NCI-H748 (cell line): ENCODE results near the gene SLX9.

Experiments
- DNase-seq: peaks from one replicate; lab custom pipeline; 2025; ENCODE audit not compliant: unreplicated experiment; lab: John Stamatoyannopoulos, UW

The SLX9 gene, protein sequence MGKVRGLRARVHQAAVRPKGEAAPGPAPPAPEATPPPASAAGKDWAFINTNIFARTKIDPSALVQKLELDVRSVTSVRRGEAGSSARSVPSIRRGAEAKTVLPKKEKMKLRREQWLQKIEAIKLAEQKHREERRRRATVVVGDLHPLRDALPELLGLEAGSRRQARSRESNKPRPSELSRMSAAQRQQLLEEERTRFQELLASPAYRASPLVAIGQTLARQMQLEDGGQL

DNA sequence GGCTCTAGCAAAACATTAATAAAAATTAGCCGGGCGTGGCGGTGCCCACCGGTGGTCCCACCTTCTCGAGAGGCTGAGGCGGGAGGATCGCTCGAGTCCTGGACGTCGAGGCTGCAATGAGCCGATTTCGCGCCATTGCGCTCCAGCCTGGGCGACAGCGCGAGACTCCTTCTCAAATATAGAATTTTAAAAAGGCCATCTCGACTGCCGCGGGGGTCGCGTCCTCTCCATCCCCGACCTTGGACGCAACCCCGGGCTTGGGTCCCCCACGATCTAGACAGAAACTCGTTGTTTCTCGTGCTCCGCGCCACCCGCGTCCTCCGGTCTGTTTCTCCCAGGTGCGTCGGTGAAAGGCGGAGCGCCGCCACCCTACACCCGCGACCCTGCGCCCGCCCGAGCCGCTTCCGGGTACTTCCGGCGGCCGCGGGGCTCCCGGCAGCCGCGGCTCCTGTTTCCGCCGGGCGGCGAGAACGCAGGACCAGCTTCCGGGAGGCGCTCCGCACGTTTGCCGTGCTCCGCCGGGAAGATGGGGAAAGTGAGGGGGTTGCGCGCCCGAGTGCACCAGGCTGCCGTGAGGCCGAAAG is at the start of gene SLX9:
Gene SLX9, plus strand, starts transcription at position 498 of the 584 bp plus-strand sequence. Its CDS starts 29 bp downstream, at position 527.
- peak; percentile 84 for DNase-seq

GRCh38 chr21:44890338-44890931 is 49.4 kb upstream of the SLX9 start:
- no peak for DNase-seq

GRCh38 chr21:44890961-44891541 is 48.8 kb upstream of the SLX9 start:
- DNase-seq, result no peak

- DNase-seq, result no peak
Measured at GRCh38 chr21:44891631-44892031, 48.2 kb upstream of the SLX9 start.

- no peak for DNase-seq
Measured at GRCh38 chr21:44892095-44892494, 47.7 kb upstream of the SLX9 start.

DNA sequence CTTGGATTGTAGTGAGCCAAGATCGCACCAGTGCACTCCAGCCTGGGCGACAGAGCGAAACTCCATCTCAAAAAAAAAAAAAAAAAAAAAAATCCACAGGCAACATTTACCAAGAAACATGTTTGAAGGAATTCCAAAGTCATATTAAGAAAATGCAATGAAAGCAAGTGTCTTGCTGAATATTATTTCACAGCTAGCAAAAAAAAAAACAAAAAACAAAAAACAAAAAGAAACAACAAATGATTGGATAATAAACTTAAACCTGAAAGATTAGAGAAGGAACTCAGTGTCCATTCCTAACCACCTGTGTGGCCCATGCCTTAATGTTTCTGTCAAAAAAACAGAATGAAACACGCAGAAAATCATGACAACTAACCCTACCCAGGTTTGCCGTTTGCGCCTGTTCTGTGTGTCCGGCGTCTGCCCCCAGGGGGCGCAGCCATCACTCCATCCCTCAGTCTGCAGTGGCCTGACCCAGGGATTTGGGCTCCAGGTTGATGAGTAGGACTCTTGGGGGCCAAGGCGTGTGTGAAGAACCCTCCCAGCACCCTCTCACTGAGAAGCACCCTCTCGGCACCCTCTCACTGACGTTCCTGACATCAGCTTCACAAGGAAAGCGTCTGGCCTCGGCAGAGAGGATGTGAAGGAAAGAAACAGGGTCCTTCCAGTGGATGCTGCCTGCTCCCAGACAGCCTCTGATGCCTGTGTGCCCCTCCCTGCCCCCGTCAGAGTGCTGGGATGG is 47.1 kb upstream of the SLX9 start:
- DNase-seq, result peak; percentile 36

- DNase-seq, result no peak
Measured at GRCh38 chr21:44893278-44893556, 46.6 kb upstream of the SLX9 start.

DNA sequence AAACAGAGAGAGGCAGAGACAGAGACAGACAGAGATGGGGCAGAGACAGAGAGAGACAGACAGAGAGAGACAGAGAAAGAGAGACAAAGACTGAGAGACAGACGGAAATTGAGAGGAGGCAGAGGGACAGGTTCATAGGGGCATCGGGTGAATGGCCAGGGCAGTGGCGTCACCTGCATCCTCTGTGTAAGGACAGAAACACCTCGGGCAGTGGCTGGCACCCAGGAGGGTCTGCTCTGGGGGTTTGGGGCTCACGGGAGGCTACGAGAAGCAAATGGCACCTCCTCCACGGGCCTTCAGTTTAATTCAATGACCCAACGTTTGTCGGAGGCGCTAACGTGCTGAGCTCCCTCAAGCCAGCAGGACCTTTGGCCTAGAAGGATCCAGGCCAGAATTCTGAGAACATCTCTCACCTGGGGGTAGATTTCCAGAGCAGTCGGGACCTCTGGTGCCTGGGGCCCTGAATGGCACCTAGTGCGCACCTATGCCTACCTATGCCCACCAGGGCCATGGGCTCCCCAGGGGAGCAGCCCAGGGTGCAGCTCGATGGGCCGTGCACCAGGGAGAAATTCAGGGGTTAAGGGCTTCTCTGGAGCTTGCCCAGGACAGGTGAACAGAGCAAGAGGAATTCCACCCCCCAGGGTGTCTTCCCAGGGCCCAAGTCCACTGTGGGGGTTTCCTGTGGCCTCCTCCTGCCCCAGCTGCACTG is 45.7 kb upstream of the SLX9 start:
- no peak for DNase-seq

DNA sequence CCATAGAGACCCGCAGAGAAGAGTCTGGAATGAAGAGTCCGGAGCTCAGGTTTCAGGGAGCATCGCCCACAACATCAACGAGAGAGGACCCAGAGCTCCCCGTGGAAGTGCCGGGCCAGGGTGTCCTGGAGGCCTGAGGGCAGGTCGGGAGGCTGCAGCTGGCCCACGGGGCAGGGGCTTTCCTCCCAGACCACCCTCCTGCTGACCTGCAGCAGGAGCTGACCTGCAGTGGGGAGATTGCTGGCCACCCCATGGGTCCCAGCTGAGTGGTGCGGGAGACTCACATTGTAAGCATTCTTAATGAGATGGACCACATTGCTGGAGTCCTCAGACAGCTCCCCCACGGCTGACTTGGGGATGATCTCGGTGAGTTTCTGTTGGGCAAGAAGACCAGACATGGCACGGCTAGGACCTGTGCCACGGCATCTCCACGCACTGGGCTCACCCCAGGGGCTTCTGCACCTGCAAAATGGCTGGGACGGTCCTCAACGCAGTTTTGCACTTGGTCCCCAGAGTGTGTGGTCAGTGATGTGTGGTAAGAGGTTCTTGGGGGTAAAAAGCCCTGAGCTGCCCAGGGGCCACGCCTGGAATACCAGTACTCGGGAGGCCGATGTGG is 45.0 kb upstream of the SLX9 start:
- DNase-seq, result no peak

GRCh38 chr21:44895859-44896258 is 44.0 kb upstream of the SLX9 start:
- DNase-seq, result no peak

GRCh38 chr21:44896561-44897286 is 43.1 kb upstream of the SLX9 start:
- peak; percentile 3 for DNase-seq

- DNase-seq, result peak; percentile 26
Measured at GRCh38 chr21:44897326-44898010, 42.4 kb upstream of the SLX9 start.

- no peak for DNase-seq
Measured at GRCh38 chr21:44898011-44898488, 41.8 kb upstream of the SLX9 start.

GRCh38 chr21:44898851-44899767 is 40.7 kb upstream of the SLX9 start:
- no peak for DNase-seq

GRCh38 chr21:44899768-44900558 is 39.9 kb upstream of the SLX9 start:
- no peak for DNase-seq

DNA sequence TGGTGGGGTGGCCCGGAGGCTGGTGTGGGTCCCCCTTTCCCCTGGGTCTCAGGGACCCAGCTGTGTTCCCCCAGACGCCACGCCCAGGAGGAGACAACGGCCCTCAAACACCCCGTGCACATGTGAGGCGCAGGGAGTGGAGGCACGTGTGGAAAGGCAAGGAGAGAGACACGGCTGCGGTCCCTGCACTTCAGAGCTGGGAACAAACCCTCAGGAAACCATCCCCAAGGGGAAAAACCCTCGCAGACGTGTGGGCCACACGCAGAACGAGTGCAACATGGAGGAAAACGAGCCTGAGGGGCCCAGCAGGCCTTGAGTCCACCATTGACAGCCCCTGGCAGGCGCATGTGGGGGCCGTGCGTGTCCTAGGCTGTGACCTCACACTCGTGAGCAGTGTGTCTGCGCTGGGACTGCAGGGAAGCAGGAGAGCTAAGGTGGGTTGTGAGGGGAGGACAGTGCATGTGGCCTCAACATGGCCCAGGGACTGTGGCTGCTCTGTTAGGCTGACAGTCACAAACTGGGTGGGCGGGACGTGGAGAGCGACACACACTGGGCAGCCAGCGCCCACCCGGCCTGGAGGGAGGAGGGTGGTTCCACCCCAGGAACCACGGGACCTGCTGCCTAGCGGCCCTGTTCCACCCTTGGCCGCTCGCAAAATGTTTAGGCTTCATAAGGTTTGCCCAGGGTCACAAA is 39.1 kb upstream of the SLX9 start:
- no peak for DNase-seq
